ENCODE measurements around the gene MOCOS.
"Not testable (repeated sequence)": the region's sequence is repeated elsewhere in the genome, so short reads cannot be mapped to it uniquely, and the experiment has no call there.

The MOCOS gene, protein sequence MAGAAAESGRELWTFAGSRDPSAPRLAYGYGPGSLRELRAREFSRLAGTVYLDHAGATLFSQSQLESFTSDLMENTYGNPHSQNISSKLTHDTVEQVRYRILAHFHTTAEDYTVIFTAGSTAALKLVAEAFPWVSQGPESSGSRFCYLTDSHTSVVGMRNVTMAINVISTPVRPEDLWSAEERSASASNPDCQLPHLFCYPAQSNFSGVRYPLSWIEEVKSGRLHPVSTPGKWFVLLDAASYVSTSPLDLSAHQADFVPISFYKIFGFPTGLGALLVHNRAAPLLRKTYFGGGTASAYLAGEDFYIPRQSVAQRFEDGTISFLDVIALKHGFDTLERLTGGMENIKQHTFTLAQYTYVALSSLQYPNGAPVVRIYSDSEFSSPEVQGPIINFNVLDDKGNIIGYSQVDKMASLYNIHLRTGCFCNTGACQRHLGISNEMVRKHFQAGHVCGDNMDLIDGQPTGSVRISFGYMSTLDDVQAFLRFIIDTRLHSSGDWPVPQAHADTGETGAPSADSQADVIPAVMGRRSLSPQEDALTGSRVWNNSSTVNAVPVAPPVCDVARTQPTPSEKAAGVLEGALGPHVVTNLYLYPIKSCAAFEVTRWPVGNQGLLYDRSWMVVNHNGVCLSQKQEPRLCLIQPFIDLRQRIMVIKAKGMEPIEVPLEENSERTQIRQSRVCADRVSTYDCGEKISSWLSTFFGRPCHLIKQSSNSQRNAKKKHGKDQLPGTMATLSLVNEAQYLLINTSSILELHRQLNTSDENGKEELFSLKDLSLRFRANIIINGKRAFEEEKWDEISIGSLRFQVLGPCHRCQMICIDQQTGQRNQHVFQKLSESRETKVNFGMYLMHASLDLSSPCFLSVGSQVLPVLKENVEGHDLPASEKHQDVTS

DNA sequence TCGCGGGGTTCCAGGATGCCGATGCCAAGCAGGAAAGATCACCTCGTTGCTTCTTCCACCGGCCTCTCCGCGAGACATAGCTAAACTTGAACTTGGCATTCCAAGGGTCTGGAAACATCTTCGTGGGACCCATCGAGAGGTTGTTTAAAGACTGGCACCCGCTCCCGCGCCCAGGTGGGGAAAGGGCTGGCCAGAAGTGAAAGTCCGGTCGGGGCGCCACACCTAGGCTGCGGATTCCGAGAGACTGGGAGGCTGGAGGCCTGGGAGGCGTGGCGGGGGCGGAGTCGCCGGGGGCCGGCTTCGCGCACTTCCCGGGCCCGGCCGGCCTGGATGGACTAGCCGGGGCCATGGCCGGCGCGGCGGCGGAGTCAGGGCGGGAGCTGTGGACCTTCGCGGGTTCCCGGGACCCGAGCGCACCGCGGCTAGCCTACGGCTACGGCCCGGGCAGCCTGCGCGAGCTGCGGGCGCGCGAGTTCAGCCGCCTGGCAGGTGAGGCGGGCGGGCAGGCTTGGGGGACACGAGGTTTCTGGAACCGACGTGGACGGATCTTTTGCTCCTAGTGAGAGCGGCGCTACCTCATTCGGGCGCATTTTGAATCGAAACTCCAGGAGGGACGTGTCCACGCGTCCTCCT is at the start of gene MOCOS:
Gene MOCOS (plus strand): TSS at position 305 of the 633 bp plus-strand sequence. CDS start 43 bp downstream, at position 348.
- DNase-seq = peak; percentile 69

DNA sequence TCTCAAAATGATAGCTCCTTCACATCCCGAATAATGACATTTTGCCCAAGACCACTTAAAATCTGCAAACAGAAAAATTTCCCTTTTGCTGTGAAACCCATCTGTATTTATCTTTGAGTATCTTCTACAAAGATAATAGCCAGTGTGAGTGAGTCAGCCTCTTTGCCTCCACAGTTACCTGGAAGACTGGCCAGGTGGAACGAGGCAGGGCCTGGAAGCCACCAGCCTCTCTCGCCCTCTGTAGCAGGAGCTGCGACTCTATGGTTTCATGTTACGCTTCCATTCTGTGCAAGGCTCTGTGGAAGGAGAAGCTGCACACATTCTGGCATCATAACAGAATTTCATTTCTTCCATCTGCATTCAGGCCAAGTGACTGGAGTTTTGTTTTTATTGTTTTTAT is 48.1 kb upstream of the MOCOS start:
- no peak for DNase-seq

DNA sequence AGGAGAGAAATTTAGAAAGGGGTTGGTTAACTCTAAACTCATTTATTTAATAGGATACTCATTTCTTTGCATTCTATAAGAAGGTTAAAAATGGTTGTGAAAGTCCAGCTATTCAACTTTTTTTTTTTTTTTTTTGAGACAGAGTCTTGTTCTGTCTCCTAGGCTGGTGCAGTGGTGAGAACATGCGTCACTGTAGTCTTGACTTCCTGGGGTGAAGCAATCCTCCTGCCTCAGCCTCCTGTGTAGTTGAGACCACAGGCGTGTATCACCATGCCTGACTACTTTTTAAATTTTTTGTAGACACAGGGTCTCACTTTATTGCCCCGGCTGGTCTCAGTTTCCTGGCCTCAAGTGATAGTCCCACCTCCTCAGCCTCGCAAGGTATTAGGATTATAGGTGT is 45.7 kb upstream of the MOCOS start:
- no peak for DNase-seq

DNA sequence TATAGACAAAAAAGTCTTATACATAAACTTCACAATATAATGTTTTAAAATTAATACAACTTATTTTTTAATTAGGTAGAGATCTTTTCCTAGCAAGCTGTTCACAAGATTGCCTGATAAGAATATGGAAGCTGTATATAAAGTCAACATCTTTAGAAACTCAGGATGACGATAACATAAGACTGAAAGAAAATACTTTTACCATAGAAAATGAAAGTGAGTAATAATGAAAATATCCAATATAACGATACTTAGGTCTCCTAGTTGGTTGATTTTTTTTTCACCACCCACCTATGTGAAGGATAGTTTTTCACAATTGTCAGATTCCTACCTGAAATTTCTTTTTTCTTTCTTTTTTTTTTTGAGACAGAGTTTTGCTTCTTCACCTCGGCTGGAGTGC is 44.5 kb upstream of the MOCOS start:
- no peak for DNase-seq

DNA sequence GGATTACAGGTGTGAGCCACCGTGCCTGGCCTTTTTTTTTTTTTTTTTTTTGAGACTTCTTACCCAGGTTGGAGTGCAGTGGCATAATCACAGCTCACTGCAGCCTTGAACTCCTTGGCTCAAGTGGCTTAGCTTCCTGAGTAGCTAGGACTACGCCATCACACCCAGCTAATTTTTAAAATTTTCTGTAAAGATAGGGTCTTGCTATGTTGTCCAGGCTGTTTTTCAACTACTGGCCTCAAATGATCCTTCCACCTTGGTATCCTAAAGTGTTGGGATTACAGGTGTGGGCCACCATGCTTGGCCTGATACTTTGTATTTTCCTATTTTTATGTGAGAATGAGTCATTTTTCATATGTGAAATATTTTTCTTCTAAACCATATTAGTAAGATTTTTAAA is 43.9 kb upstream of the MOCOS start:
- no peak for DNase-seq

DNA sequence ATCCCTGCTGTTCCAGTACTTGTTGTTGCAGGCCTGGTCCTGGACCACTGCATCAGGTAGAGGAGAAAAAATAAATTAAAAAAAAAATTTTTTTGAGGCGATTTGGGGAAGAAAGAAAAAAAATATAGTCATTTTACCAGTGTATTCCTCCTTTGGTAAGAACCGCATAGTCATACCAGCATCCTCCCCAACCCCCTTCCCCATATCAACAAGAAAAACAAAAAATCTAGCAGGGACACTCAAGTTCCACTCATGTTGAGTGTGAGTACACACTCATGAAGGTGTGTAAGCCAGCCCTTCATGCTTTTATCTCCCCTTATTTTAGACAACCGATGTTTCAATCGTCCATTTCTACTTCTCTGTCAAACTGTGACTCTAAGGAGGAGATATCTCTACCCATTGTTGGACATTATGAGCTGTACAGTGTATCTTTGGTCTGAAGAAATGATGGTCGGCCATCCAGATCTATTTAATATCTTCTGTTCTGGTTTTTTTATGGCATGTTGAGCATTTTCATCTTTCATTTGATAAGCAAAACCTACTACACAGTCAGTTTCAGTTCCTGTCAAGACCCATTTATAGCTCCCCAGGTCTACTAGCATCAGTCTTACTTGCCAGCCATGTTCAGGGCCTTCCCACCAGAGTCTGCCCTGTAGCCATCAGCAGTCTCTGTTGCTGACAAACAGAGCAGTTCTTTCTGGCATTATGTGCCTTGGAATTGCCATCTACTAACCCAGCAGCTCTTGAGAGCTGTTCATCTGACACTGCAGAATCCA is 37.6 kb upstream of the MOCOS start:
- DNase-seq = no peak

DNA sequence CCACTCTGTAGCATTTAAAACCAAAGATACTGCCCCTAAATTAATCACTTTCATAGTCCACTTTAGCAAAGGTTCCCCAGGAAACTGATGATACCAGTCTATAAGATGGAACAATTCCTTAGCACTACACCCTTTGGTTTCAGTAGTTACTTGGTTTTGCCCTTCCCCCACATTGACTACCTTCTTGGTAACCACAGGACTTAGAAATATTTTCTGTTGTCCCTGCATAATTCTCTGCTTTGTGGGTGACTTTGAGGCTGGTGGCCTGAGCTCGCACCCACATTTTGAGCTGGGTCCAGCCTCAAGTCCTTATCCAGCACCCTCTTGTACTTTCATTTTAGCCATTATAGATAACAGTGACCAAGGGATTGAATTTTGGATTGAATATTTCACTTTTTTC is 34.5 kb upstream of the MOCOS start:
- no peak for DNase-seq

DNA sequence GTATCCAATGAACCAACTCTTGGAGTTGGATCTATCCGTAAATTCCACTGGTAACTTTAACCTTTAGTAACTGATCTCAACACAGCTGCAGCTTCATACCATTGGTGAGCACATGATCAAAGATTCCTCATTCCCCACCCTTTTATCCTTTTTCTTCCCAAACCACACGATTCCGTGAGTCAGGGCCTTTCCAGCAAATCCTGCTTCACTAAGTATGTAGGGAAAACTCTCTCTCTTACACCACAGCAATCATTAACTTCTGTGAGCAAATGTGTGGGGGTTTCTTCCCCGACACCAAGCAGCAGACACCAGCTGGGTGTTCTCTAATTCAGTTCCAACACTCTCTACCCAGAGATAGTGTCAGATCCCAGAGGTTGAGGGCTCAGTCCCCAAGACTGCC is 34.1 kb upstream of the MOCOS start:
- DNase-seq = no peak

DNA sequence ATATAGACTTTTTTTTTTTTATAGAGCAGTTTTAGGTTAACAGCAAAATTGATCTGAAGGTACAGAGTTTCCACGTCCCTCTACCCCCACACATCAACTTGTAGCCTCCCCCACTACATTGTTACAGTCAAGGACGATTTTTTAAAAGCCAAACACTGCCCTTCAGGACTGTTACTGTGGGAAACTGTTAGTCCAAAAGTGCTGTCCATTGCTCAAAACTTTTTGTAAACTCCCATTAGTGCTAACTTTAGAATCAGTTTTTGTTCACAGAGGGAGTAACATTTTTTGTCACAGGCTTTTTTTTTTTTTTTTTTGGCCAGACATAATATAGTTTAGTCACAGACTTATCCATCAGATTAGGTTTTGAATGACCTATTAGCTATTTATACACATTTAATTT is 33.5 kb upstream of the MOCOS start:
- DNase-seq = no peak

DNA sequence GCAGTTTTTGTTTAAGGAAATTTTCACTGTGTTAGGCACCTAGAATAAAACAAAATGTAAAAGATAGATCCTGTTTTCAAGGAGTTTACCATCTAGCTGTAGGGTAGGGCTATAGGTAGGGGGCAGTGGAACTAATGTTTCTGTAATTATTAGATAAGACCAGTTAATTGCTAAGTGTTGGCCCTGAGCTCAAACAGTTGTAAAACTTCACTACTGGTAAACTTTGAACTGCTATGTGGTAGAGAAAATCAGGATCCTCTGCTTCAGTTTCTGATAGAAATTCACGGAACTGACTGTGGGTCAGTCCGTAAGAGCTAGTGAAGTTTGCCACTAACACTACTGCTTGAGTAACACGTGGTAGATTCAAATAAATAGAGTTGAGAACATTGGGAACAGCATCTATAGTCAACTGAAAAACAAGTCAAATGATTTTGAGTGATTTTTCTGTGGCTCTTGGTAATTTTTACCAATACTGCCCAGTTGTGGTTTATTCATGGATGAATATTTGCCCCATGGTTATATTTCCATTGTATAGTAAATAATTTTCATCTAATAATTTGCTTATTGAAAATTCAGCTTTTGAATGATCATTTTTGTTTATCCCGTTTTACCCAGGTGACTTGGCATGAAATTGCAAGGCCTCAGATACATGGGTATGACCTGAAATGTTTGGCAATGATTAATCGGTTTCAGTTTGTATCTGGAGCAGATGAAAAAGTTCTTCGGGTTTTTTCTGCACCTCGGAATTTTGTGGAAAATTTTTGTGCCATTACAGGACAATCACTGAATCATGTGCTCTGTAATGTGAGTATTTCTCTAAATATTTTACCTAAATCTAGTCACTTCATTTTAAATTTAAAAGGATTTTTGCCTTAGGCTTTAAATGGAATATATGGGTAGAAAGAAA is 31.2 kb upstream of the MOCOS start:
- no peak for DNase-seq

DNA sequence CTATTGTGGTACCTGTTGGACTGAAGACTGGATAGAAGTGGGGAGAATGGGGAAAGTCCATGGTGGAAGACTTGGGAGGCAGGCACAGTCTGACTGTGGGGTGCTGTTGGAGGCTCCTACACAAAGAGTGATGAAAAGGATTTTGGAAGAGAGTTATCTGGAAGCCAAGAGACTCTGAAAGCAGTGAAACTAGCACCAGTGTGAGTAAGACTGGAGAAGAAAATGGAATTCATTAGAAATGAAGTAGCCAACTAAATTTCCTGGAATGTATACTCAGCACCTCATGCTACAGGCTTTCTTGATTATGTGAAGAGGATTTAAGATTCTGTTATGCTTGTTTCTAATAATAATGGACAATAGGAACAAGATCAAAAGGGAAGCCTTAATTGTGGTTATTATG is 29.9 kb upstream of the MOCOS start:
- DNase-seq = no peak

DNA sequence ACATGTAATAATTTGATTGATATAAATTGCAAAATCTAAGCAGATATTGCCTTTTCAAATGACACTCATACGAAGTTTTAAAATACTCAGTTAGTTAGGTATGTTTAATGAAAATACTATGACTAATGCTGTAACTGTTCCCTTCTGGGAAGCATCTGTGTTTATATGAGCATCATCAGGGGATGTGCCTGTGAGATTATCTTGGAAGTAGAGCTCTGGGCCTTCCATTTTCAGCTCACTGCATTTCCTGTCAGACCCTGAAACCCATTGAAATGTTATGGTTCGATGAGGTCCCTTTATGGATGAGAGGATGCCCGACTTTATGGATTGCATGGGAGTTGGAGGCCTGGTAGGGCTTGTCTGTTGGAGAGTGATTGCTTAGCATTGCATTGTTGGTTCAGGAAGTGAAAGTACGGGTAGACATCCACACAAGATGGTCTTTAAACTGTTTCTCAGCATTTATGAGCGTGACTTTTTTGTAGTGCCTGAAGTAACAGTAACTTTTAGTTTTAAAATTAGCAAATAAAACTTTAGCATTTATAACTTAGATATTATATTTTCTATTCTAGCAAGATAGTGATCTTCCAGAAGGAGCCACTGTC is 28.9 kb upstream of the MOCOS start:
- no peak for DNase-seq

DNA sequence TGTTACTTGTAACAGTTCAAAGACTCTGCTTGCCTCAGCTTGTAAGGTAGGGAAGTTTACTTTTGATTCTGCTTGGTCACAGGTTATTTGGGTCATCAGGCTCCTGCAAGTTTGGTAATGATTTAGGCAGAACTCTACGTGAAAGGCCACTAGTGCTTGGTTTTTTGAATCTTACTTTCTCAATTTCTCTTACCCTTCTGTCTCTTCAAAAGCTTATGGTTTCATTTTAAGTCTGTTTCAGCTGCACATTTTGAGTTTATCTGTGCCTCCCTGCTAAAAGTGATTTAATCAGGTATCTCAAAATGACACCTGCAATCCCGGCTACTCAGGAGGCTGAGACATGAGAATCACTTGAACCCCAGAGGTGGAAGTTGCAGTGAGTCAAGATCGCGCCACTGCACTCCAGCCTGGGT is 26.3 kb upstream of the MOCOS start:
- no peak for DNase-seq

DNA sequence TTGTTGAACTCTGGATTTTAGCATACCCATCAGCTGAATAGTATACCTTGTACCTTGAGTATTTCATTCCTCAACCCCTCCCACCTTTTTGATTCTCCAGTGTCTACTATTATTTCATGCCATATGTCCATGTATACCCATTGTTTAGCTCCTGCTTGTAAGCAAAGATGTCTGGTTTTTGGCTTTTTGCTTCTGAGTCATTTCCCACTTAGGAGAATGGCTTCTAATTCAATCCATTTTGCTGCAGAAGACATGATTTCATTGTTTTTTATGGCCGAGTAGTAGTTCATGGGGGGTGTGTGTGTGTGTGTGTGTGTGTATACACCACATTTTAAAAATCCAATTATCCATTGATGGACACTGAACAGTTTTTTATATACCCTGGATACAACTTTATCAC is 24.3 kb upstream of the MOCOS start:
- no peak for DNase-seq

DNA sequence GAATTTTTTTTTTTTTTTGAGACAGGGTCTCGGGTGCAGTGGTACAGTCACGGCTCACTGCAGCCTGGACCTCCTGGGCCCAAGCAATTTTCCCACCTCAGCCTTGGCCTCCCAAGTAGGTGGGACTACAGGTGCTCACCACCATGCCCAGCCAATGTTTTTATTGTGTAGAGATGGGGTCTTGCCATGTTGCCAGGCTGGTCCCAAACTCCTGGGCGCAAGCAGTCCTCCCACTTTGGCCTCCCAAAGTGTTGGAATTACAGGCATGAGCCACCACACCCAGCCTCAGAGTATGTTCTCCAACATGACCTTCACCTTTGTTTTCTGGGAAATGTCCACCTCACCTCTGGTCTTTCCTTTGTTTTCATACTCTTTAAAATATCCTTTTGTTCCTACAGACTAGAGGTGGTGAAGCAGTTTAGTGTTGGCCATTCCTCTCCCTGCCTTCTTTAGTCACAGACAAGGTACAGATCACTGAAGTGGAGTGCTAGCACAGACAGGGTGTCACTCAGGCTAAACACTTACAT is 19.5 kb upstream of the MOCOS start:
- DNase-seq = no peak

DNA sequence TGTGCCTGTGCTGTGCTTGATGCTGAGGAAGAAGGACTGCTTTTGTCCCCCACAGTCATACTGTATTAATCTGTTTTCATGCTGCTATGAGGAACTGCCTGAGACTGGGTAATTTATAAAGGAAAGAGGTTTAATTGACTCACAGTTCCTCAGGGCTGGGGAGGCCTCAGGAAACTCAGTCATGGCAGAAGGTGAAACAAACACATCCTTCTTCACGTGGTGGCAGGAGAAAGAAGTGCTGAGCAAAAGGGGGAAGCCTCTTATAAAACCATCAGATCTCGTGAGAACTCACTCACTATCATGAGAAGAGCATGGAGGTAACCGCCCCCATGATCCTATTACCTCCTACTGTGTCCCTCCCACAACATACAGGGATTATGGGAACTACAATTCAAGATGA is 19.0 kb upstream of the MOCOS start:
- not testable (repeated sequence) for DNase-seq

DNA sequence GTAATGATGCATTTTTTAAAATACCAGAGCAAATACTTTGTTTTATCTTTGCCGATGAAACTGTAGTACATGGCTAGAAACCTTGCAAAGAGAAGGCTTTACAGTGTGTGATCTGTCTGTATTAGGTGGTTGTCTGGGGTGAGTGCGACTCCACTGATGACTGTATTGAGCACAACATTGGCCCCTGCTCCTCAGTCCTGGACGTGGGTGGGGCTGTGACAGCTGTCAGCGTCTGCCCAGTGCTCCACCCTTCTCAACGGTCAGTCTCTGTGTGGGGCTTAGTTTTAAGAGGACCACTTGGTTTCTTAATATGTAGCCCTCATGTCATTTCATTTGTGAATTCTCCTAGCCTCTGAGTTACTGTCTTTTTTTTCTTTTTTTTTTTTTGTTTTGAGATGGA is 17.4 kb upstream of the MOCOS start:
- no peak for DNase-seq

DNA sequence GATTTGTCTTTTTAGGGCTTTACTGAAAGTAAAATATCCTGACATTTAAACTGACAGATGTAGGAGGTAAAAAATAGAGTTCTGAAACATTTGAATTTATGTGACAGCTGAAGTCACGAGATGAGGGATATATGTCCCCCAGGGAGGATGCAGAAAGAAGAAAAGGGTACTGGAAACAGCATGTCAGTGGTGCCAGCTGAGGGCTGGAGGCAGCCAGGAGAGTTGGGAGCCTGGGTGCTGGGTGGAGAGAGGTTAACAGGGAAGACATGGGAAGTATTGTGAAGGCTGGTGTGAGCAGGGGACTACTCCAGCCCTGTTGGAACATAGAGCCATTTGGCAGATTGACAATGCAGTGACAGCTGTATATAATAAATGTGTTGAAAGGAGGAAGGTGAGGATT is 11.8 kb upstream of the MOCOS start:
- DNase-seq = no peak

DNA sequence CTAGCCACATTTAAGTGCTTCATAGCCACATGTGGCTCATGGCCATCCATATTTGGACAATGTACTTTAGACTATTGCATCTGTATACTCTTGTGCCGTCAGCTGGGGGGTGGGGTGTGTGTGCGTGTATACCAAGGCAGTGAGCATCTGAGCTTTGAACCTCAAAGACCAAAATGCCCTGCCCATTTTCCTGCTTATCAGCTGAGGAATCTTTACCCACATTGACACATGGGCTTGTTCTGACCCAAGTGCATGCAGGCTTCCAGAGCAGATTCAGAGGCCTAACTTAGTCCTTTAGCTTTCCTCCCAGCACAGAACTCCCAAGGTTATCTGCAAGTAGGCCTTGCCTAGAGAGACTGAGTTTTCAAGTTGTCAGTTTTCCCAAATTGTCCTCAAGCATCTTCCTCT is 11.1 kb upstream of the MOCOS start:
- no peak for DNase-seq

DNA sequence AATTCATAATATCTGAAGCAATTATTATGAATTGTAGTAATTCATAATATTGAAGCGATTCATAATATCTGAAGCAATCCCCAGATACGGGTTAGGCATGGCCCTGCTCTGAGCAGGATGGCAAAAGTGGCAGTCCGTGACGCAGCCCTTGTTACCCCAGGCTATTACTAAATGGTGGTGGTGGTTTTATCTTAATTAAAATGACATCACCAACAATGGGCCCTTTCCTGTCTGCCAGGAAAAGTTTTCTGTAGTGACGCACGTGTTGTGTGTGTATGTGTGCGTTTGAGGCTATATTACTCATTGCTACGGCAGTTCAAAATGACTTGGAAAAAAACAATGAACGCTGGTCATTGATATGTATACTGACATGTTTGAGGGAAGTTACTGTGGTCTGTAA is 10.6 kb upstream of the MOCOS start:
- no peak for DNase-seq

DNA sequence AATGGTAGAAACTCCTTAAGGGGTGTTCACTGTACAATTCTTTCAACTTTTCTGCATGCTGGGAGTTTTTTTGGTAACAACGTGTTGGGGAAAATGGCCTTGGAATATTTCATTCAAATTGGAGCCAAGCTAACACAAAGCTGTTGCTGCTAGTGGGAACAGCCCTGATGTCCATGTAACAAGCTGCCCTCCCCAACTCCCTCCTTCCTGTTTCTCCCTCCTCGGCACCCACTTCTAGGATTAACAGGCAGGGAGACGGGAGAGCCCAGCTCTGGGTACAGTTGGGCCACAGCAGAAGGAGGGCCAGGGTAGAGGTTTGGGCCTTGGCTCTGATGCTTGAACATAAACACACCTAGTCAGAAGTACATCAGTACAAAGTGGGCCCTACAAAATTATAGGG is 9.4 kb upstream of the MOCOS start:
- DNase-seq = no peak

All from stimulated activated CD8-positive, alpha-beta memory T cell treated with anti-CD3 and anti-CD28 coated beads, Interleukin-4, amount 100 ng/mL, for 48 hours (primary cell).